ENCODE data around the gene TBX15. TPM values are rescaled to one million over a fixed set of nuclear protein-coding genes. Genes with fewer than 3 reads are reported as not detected.
A peak's percentile ranks its signal among the peaks of the same experiment; 100 is the strongest.

TBX15 gene
- total RNA-seq (2014; rRNA removed; shearing (Covaris generic)): 58.0 and 63.1 TPM in 2 replicates

- peak within 1 kb of the TSS; percentile 86 for H3K4me3 ChIP-seq
- no peaks in the 10 kb centered on the region for H3K27me3 ChIP-seq
- DNase-seq: peak; percentile 73 to 84
- H3K27ac ChIP-seq: peak within 1 kb of the TSS; percentile 95
- H3K36me3 ChIP-seq: peaks cover 29% of the 10 kb centered on the region
- H3K9me3 ChIP-seq (replicated peaks): no peaks in the 10 kb centered on the region; the same call in 1 of the 2 replicates
- H3K4me1 ChIP-seq: no peaks in the 10 kb centered on the region
Measured at GRCh38 chr1:118988186-118989005, at the start of gene TBX15. Gene TBX15, minus strand, starts transcription at chr1:118988343. Its CDS starts 548 bp downstream, at chr1:118987795.

GRCh38 chr1:119034359-119034758 is 46.2 kb upstream of the TBX15 start:
- no peak overlapping the region for H3K4me3 ChIP-seq
- H3K9me3 ChIP-seq (replicated peaks): no peaks in the 10 kb centered on the region
- H3K36me3 ChIP-seq: peaks cover 8% of the 10 kb centered on the region
- DNase-seq: no peak
- H3K27ac ChIP-seq: no peak overlapping the region
- H3K27me3 ChIP-seq: no peaks in the 10 kb centered on the region
- no peaks in the 10 kb centered on the region for H3K4me1 ChIP-seq

GRCh38 chr1:119032986-119033385 is 44.8 kb upstream of the TBX15 start:
- Histone ChIP-seq H3K9me3 (replicated peaks) (no peaks in the 10 kb centered on the region), H3K36me3 (peaks cover 8% of the 10 kb centered on the region), H3K4me1 (no peaks in the 10 kb centered on the region), H3K27me3 (no peaks in the 10 kb centered on the region), H3K27ac (no peak overlapping the region), H3K4me3 (no peak overlapping the region)
- DNase-seq: no peak

- no peaks in the 10 kb centered on the region; the same call in 1 of the 2 replicates for H3K36me3 ChIP-seq
- H3K9me3 ChIP-seq (replicated peaks): no peaks in the 10 kb centered on the region; the same call in 1 of the 2 replicates
- DNase-seq: no peak
- no peak overlapping the region for H3K27ac ChIP-seq
- H3K27me3 ChIP-seq: no peaks in the 10 kb centered on the region
- H3K4me3 ChIP-seq: no peak overlapping the region
- H3K4me1 ChIP-seq: no peaks in the 10 kb centered on the region
Measured at GRCh38 chr1:119027759-119028158, 39.6 kb upstream of the TBX15 start.

GRCh38 chr1:119026956-119027355 is 38.8 kb upstream of the TBX15 start:
- Histone ChIP-seq H3K9me3 (replicated peaks) (no peaks in the 10 kb centered on the region; the same call in 1 of the 2 replicates), H3K4me1 (no peaks in the 10 kb centered on the region), H3K4me3 (no peak overlapping the region), H3K36me3 (no peaks in the 10 kb centered on the region; the same call in 1 of the 2 replicates), H3K27ac (no peak overlapping the region), H3K27me3 (no peaks in the 10 kb centered on the region)
- no peak for DNase-seq

GRCh38 chr1:119015547-119015946 is 27.4 kb upstream of the TBX15 start:
- H3K27ac ChIP-seq: no peak overlapping the region

GRCh38 chr1:119012383-119012782 is 24.2 kb upstream of the TBX15 start:
- Histone ChIP-seq H3K9me3 (replicated peaks) (peaks cover 6% of the 10 kb centered on the region; the same call in 1 of the 2 replicates), H3K36me3 (no peaks in the 10 kb centered on the region), H3K4me3 (no peak overlapping the region)

More at GRCh38 chr1:119015547-119015946, 27.4 kb upstream of the TBX15 start:
- Histone ChIP-seq H3K4me1 (no peaks in the 10 kb centered on the region), H3K27me3 (no peaks in the 10 kb centered on the region), H3K9me3 (replicated peaks) (peaks cover 12% of the 10 kb centered on the region; the same call in 1 of the 2 replicates), H3K36me3 (no peaks in the 10 kb centered on the region), H3K4me3 (no peak overlapping the region)
- DNase-seq: no peak

GRCh38 chr1:119011706-119012105 is 23.6 kb upstream of the TBX15 start:
- no peaks in the 10 kb centered on the region for H3K27me3 ChIP-seq
- H3K9me3 ChIP-seq (replicated peaks): peaks cover 6% of the 10 kb centered on the region; the same call in 1 of the 2 replicates
- H3K27ac ChIP-seq: no peak overlapping the region
- H3K4me1 ChIP-seq: peaks cover 11% of the 10 kb centered on the region
- no peak for DNase-seq
- H3K4me3 ChIP-seq: no peak overlapping the region
- no peaks in the 10 kb centered on the region for H3K36me3 ChIP-seq

More at GRCh38 chr1:119012383-119012782, 24.2 kb upstream of the TBX15 start:
- peaks cover 11% of the 10 kb centered on the region for H3K4me1 ChIP-seq
- DNase-seq: no peak
- H3K27me3 ChIP-seq: no peaks in the 10 kb centered on the region
- no peak overlapping the region for H3K27ac ChIP-seq

- H3K4me1 ChIP-seq: peaks cover 11% of the 10 kb centered on the region
- DNase-seq: no peak
- no peak overlapping the region for H3K27ac ChIP-seq
- H3K9me3 ChIP-seq (replicated peaks): peaks cover 6% of the 10 kb centered on the region; the same call in 1 of the 2 replicates
- H3K36me3 ChIP-seq: no peaks in the 10 kb centered on the region
- no peak overlapping the region for H3K4me3 ChIP-seq
- H3K27me3 ChIP-seq: no peaks in the 10 kb centered on the region
Measured at GRCh38 chr1:119011116-119011515, 23.0 kb upstream of the TBX15 start.

- DNase-seq: no peak
- H3K4me1 ChIP-seq: peaks cover 11% of the 10 kb centered on the region
- H3K27me3 ChIP-seq: no peaks in the 10 kb centered on the region
- H3K9me3 ChIP-seq (replicated peaks): no peaks in the 10 kb centered on the region; the same call in 1 of the 2 replicates
- no peak overlapping the region for H3K4me3 ChIP-seq
- no peaks in the 10 kb centered on the region for H3K36me3 ChIP-seq
- H3K27ac ChIP-seq: no peak overlapping the region
Measured at GRCh38 chr1:119010201-119010600, 22.1 kb upstream of the TBX15 start.

- no peaks in the 10 kb centered on the region for H3K27me3 ChIP-seq
- DNase-seq: peak; percentile 34 to 63
- no peaks in the 10 kb centered on the region for H3K9me3 ChIP-seq (replicated peaks)
- H3K27ac ChIP-seq: peak overlapping the region; percentile 76
- H3K36me3 ChIP-seq: no peaks in the 10 kb centered on the region
- H3K4me3 ChIP-seq: peak overlapping the region; percentile 40
- peaks cover 11% of the 10 kb centered on the region for H3K4me1 ChIP-seq
Measured at GRCh38 chr1:119009312-119009655, 21.1 kb upstream of the TBX15 start.

- DNase-seq: peak; percentile 67 to 88
- Histone ChIP-seq H3K4me1 (peaks cover 11% of the 10 kb centered on the region), H3K4me3 (peak overlapping the region; percentile 40), H3K36me3 (no peaks in the 10 kb centered on the region), H3K27ac (peak overlapping the region; percentile 76), H3K27me3 (no peaks in the 10 kb centered on the region), H3K9me3 (replicated peaks) (no peaks in the 10 kb centered on the region)
Measured at GRCh38 chr1:119008483-119009311, 20.6 kb upstream of the TBX15 start.

GRCh38 chr1:119007670-119008482 is 19.7 kb upstream of the TBX15 start:
- Histone ChIP-seq H3K36me3 (no peaks in the 10 kb centered on the region), H3K27me3 (no peaks in the 10 kb centered on the region), H3K27ac (peak overlapping the region; percentile 76), H3K9me3 (replicated peaks) (no peaks in the 10 kb centered on the region), H3K4me1 (peaks cover 11% of the 10 kb centered on the region), H3K4me3 (no peak overlapping the region)
- no peak for DNase-seq

GRCh38 chr1:119007339-119007669 is 19.2 kb upstream of the TBX15 start:
- DNase-seq: no peak
- peaks cover 11% of the 10 kb centered on the region for H3K4me1 ChIP-seq
- no peaks in the 10 kb centered on the region for H3K36me3 ChIP-seq
- no peaks in the 10 kb centered on the region for H3K27me3 ChIP-seq
- no peaks in the 10 kb centered on the region for H3K9me3 ChIP-seq (replicated peaks)
- H3K27ac ChIP-seq: no peak overlapping the region
- H3K4me3 ChIP-seq: no peak overlapping the region
